CD4-positive, alpha-beta memory T cell (primary cell): ENCODE results near the gene PHF23. TPM values are rescaled to one million over a fixed set of nuclear protein-coding genes. Genes with fewer than 3 reads are reported as not detected.

Experiments
- CTCF ChIA-PET: fragments of 350-600 bp; sonication (Branson Sonifier 250); formaldehyde crosslinking; loops from one replicate; lab custom pipeline; 2021; ENCODE audit warnings: inconsistent platforms; ENCODE audit not compliant: partially characterized antibody; lab: Charles Lee
- POLR2A ChIA-PET: fragments of 350-600 bp; sonication (Branson Sonifier 250); formaldehyde crosslinking; loops from one replicate; lab custom pipeline; 2021; ENCODE audit not compliant: partially characterized antibody; lab: Charles Lee
- DNase-seq, 5 donors: peaks; one replicate each; pipeline versions ENCODE4 v3.0.0 to v3.0.0-alpha.2; 2020 to 2022; ENCODE audit warnings: mixed read lengths in 1 of 5
- H3K27ac ChIP-seq: one replicate; pipeline ENCODE4 v1.7.0; 2013; ENCODE audit warnings: low read depth, low read length
- H3K27me3 ChIP-seq: 2 replicates; pipeline ENCODE4 v1.7.0; 2013; ENCODE audit warnings: mild to moderate bottlenecking, low read length, moderate library complexity; ENCODE audit not compliant: insufficient read depth
- H3K36me3 ChIP-seq: 2 replicates; pipeline ENCODE4 v1.7.0; 2013; ENCODE audit warnings: mild to moderate bottlenecking, low read length, moderate library complexity; ENCODE audit not compliant: insufficient read depth
- H3K4me1 ChIP-seq: 2 replicates; pipeline ENCODE4 v1.7.0; 2013; ENCODE audit warnings: mild to moderate bottlenecking, low read length, moderate library complexity; ENCODE audit not compliant: insufficient read depth
- H3K4me3 ChIP-seq, 2 donors: one replicate each; pipeline ENCODE4 v1.7.0; 2013; ENCODE audit warnings: low read length in 2 of 2, mild to moderate bottlenecking in 1 of 2
- H3K9me3 ChIP-seq, 2 donors: one replicate each; pipeline ENCODE4 v1.7.0; 2013; ENCODE audit warnings: low read length in 2 of 2, control low read depth in 1 of 2; ENCODE audit not compliant: control insufficient read depth in 1 of 2
- H3K27ac Mint-ChIP-seq, 7 donors: one replicate each; pipeline ENCODE4 v1.8.0; 2020 to 2021; ENCODE audit warnings: mixed read lengths in 7 of 7, mild to moderate bottlenecking in 6 of 7, inconsistent platforms in 3 of 7, moderate library complexity in 3 of 7
- H3K27me3 Mint-ChIP-seq, 2 donors: one replicate each; pipeline ENCODE4 v1.8.0; 2020 to 2021; ENCODE audit warnings: mixed read lengths in 2 of 2
- H3K36me3 Mint-ChIP-seq, 2 donors: one replicate each; pipeline ENCODE4 v1.8.0; 2020 to 2021; ENCODE audit warnings: mixed read lengths in 2 of 2, inconsistent platforms in 1 of 2, mild to moderate bottlenecking in 1 of 2
- H3K4me1 Mint-ChIP-seq, 4 donors: one replicate each; pipeline ENCODE4 v1.8.0; 2020 to 2021; ENCODE audit warnings: mixed read lengths in 4 of 4, mild to moderate bottlenecking in 1 of 4
- H3K4me3 Mint-ChIP-seq, 8 donors: one replicate each; pipeline ENCODE4 v1.8.0; 2020 to 2021; ENCODE audit warnings: mixed read lengths in 8 of 8, mild to moderate bottlenecking in 7 of 8, moderate library complexity in 6 of 8, inconsistent platforms in 3 of 8
- H3K9me3 Mint-ChIP-seq, 8 donors: one replicate each; pipeline ENCODE4 v1.8.0; 2020 to 2021; ENCODE audit warnings: mixed read lengths in 8 of 8, mild to moderate bottlenecking in 5 of 8, inconsistent platforms in 3 of 8, moderate library complexity in 1 of 8
- intact Hi-C: fragments of 100-400 bp; cut with micrococcal nuclease; formaldehyde crosslinking; loops from one replicate; pipeline ENCODE4 v1.15.1; 2023
- polyA plus RNA-seq, 2 donors: library from polyadenylated mRNA; unstranded; fragments of 300-500 nt; fragmentation: Illumina TruSeq; gene quantifications; one replicate each; pipeline ENCODE4 v1.2.3, GENCODE V29; 2021
- total RNA-seq, 2 experiments: library from RNA; stranded (reverse); gene quantifications; one replicate each; pipeline ENCODE4 v1.2.3, GENCODE V29; 2021

Gene PHF23
- total and polyA plus RNA-seq, 4 experiments from 2014 or later = 11.4 to 55.8 (median 37.8) TPM

- ChIA-PET CTCF (interaction anchor here (1.2 to 6.0 kb wide), 4 partner anchors 15 to 16 kb away, joined by 3 to 48 read pairs (median 10); partner anchors contain the start of genes ACADVL, CTDNEP1 and DLG4), POLR2A (interaction anchor here (0.7 to 17.6 kb wide), 4 partner anchors 14 to 190 kb away, joined by 3 to 435 read pairs (median 59); partner anchors contain the start of genes ACADVL, CTDNEP1, DLG4 and ELP5)
- Histone ChIP-seq H3K36me3 (peaks cover 22% of the 10 kb centered on the region), H3K27ac (no peak overlapping the region), H3K4me1 (peaks cover 68% of the 10 kb centered on the region), H3K27me3 (no peaks in the 10 kb centered on the region), H3K9me3 (no peaks in the 10 kb centered on the region), H3K4me3 (no peak overlapping the region)
- Mint-ChIP-seq H3K9me3 (no peaks in the 10 kb centered on the region), H3K36me3 (peaks cover 19 to 53% of the 10 kb centered on the region in 2 donors), H3K4me3 (peak overlapping the region in 6 of 8 donors; percentile 17 to 97 (median 94)), H3K27me3 (no peaks in the 10 kb centered on the region), H3K27ac (peak overlapping the region; percentile 77 to 98 (median 96)), H3K4me1 (peaks cover 41 to 76% (median 57%) of the 10 kb centered on the region in 4 donors)
- no peak for DNase-seq
- intact Hi-C loops = loop anchor here (10.0 kb wide), 1 partner anchor 609 kb away; no protein-coding TSS in a partner anchor
These were observed 3.3 kb downstream of the PHF23 start for GRCh38 chr17:7235693-7236665.

GRCh38 chr17:7234083-7234951 lies 4.9 kb downstream of the PHF23 start, which contains the start of gene DVL2:
TSS of gene DVL2 (minus strand) at chr17:7234517. CDS start at chr17:7234262, 255 bp downstream.
- ChIA-PET CTCF (interaction anchor here (0.6 to 6.0 kb wide), 3 partner anchors 14 to 26 kb away, joined by 3 to 48 read pairs (median 3); partner anchors contain the start of genes ACADVL and DLG4), POLR2A (interaction anchor here (0.5 to 17.6 kb wide), 20 partner anchors 9 to 453 kb away, joined by 3 to 435 read pairs (median 4); partner anchors contain the start of genes ACADVL, ACAP1, ATP1B2 and CTDNEP1)
- peaks cover 34 to 60% (median 48%) of the 10 kb centered on the region in 4 donors for H3K4me1 Mint-ChIP-seq

GRCh38 chr17:7233701-7234082 lies 5.6 kb downstream of the PHF23 start:
- peak overlapping the region; percentile 87 to 98 (median 96) for H3K27ac Mint-ChIP-seq
- Histone ChIP-seq H3K27me3 (no peaks in the 10 kb centered on the region), H3K27ac (peak overlapping the region; percentile 87), H3K4me1 (peaks cover 54% of the 10 kb centered on the region), H3K36me3 (peaks cover 32% of the 10 kb centered on the region), H3K9me3 (no peaks in the 10 kb centered on the region), H3K4me3 (peak overlapping the region; percentile 48 to 98)
- intact Hi-C loops = loop anchor here (1.0 to 10.0 kb wide), 2 partner anchors 14 to 611 kb away; partner anchors contain the start of genes ACADVL and DLG4
- ChIA-PET CTCF (interaction anchor here (1.0 to 6.0 kb wide), 2 partner anchors 13 to 20 kb away, joined by 3 to 48 read pairs; partner anchors contain the start of genes ACADVL and DLG4), POLR2A (interaction anchor here (0.5 to 17.6 kb wide), 17 partner anchors 9 to 454 kb away, joined by 3 to 435 read pairs (median 4); partner anchors contain the start of genes ACADVL, ACAP1, ATP1B2 and CTDNEP1)
- H3K9me3 Mint-ChIP-seq = no peaks in the 10 kb centered on the region
- H3K4me3 Mint-ChIP-seq = peak overlapping the region; percentile 89 to 97 (median 93)
- H3K36me3 Mint-ChIP-seq = peaks cover 21 to 52% of the 10 kb centered on the region in 2 donors
- DNase-seq = no peak
- H3K27me3 Mint-ChIP-seq = no peaks in the 10 kb centered on the region
- H3K4me1 Mint-ChIP-seq = peaks cover 34 to 60% (median 47%) of the 10 kb centered on the region in 4 donors

More at GRCh38 chr17:7234083-7234951, 4.9 kb downstream of the PHF23 start, which contains the start of gene DVL2:
- Mint-ChIP-seq H3K36me3 (peaks cover 18 to 50% of the 10 kb centered on the region in 2 donors), H3K27ac (peak within 1 kb of the TSS; percentile 94 to 98 (median 96)), H3K4me3 (peak within 1 kb of the TSS; percentile 89 to 97 (median 93)), H3K27me3 (no peaks in the 10 kb centered on the region), H3K9me3 (no peaks in the 10 kb centered on the region)
- intact Hi-C loops = loop anchor here (1.0 to 10.0 kb wide), 2 partner anchors 15 to 610 kb away; partner anchors contain the start of genes ACADVL and DLG4
- no peaks in the 10 kb centered on the region for H3K27me3 ChIP-seq
- no peaks in the 10 kb centered on the region for H3K9me3 ChIP-seq
- H3K27ac ChIP-seq = peak within 1 kb of the TSS; percentile 87
- DNase-seq = peak; percentile 93 to 97 (median 94)
- peaks cover 26% of the 10 kb centered on the region for H3K36me3 ChIP-seq
- H3K4me3 ChIP-seq = peak within 1 kb of the TSS; percentile 48 to 98
- H3K4me1 ChIP-seq = peaks cover 54% of the 10 kb centered on the region

GRCh38 chr17:7232114-7232513 lies 7.1 kb downstream of the PHF23 start:
- Mint-ChIP-seq H3K4me1 (peaks cover 32 to 56% (median 41%) of the 10 kb centered on the region in 4 donors), H3K27me3 (no peaks in the 10 kb centered on the region), H3K36me3 (peaks cover 24 to 52% of the 10 kb centered on the region in 2 donors), H3K27ac (peak overlapping the region in 4 of 7 donors; percentile 2 to 46 (median 10)), H3K9me3 (no peaks in the 10 kb centered on the region), H3K4me3 (peak overlapping the region in 7 of 8 donors; percentile 3 to 46 (median 32))
- Histone ChIP-seq H3K27ac (no peak overlapping the region), H3K27me3 (no peaks in the 10 kb centered on the region), H3K36me3 (peaks cover 40% of the 10 kb centered on the region), H3K4me1 (peaks cover 49% of the 10 kb centered on the region), H3K4me3 (no peak overlapping the region), H3K9me3 (no peaks in the 10 kb centered on the region)
- no peak for DNase-seq
- intact Hi-C loops = loop anchor here (10.0 kb wide), 1 partner anchor 613 kb away; no protein-coding TSS in a partner anchor
- ChIA-PET POLR2A (interaction anchor here (17.6 kb wide), 1 partner anchor 11 kb away, joined by 435 read pairs; the partner anchor contains the start of genes ACADVL and DLG4), CTCF (interaction anchor here (6.0 kb wide), 1 partner anchor 12 kb away, joined by 48 read pairs; the partner anchor contains the start of genes ACADVL and DLG4)

GRCh38 chr17:7229504-7229903 lies 9.8 kb downstream of the PHF23 start:
- H3K4me1 ChIP-seq = peaks cover 23% of the 10 kb centered on the region
- H3K36me3 Mint-ChIP-seq = peaks cover 14 to 52% of the 10 kb centered on the region in 2 donors
- no peaks in the 10 kb centered on the region for H3K9me3 Mint-ChIP-seq
- no peak overlapping the region for H3K27ac Mint-ChIP-seq
- ChIA-PET CTCF (interaction anchor here (6.0 kb wide), 1 partner anchor 9 kb away, joined by 48 read pairs; the partner anchor contains the start of genes ACADVL and DLG4), POLR2A (interaction anchor here (1.1 to 17.6 kb wide), 3 partner anchors 9 to 10 kb away, joined by 3 to 435 read pairs (median 5); partner anchors contain the start of genes ACADVL, DLG4 and PHF23)
- no peaks in the 10 kb centered on the region for H3K27me3 Mint-ChIP-seq
- H3K27ac ChIP-seq = no peak overlapping the region
- H3K36me3 ChIP-seq = peaks cover 35% of the 10 kb centered on the region
- H3K4me3 ChIP-seq = no peak overlapping the region
- no peak for DNase-seq
- H3K4me3 Mint-ChIP-seq = no peak overlapping the region
- no peaks in the 10 kb centered on the region for H3K9me3 ChIP-seq
- H3K4me1 Mint-ChIP-seq = peaks cover 18 to 35% (median 24%) of the 10 kb centered on the region in 4 donors
- intact Hi-C loops = no loop called here
- H3K27me3 ChIP-seq = no peaks in the 10 kb centered on the region
